ENCODE results near the gene GRPEL1.

GRCh38 chr4:7116705-7117104 lies 48.8 kb upstream of the GRPEL1 start:
- TF ChIP-seq ATF5 (CRISPR knock-in tag; IDR thresholded peaks at IDR 0.05; ENCODE audit: low read depth) (no peak), MBNL3 (CRISPR knock-in tag; conservative IDR thresholded peaks at IDR 0.05) (no peak)

Data from HepG2 (cell line).